Naive B cell (primary cell): ENCODE data around the gene RAP1GAP2. TPM values are rescaled to one million over a fixed set of nuclear protein-coding genes. Genes with fewer than 3 reads are reported as not detected.

Experiments used
- ATAC-seq, 2 donors: fragments of 150-1000 bp; cut with Tn5 transposase; 2 replicates each; pipeline ENCODE4 v1.10.0; 2021; ENCODE audit warnings: low read depth in 2 of 2, mild to moderate bottlenecking in 2 of 2, moderate library complexity in 2 of 2
- DNase-seq: peaks from one replicate; pipeline ENCODE4 v3.0.0; 2022
- H3K27ac Mint-ChIP-seq, 6 donors: one replicate each; pipeline ENCODE4 v1.8.0; 2020 to 2022; ENCODE audit warnings: mild to moderate bottlenecking in 6 of 6, mixed read lengths in 6 of 6, moderate library complexity in 5 of 6, inconsistent platforms in 2 of 6
- H3K27me3 Mint-ChIP-seq, 3 donors: one replicate each; pipeline ENCODE4 v1.8.0; 2021 to 2022; ENCODE audit warnings: mixed read lengths in 3 of 3, mild to moderate bottlenecking in 1 of 3
- H3K36me3 Mint-ChIP-seq, 2 donors: one replicate each; pipeline ENCODE4 v1.8.0; 2020 to 2022; ENCODE audit warnings: mixed read lengths in 2 of 2, inconsistent platforms in 1 of 2, mild to moderate bottlenecking in 1 of 2
- H3K4me1 Mint-ChIP-seq, 3 donors: one replicate each; pipeline ENCODE4 v1.8.0; 2020 to 2022; ENCODE audit warnings: mixed read lengths in 3 of 3, inconsistent platforms in 1 of 3, mild to moderate bottlenecking in 1 of 3, moderate library complexity in 1 of 3
- H3K4me3 Mint-ChIP-seq, 8 donors: one replicate each; pipeline ENCODE4 v1.8.0; 2020 to 2022; ENCODE audit warnings: mild to moderate bottlenecking in 8 of 8, mixed read lengths in 8 of 8, moderate library complexity in 8 of 8, inconsistent platforms in 2 of 8
- H3K9me3 Mint-ChIP-seq, 7 donors: one replicate each; pipeline ENCODE4 v1.8.0; 2020 to 2022; ENCODE audit warnings: mixed read lengths in 7 of 7, mild to moderate bottlenecking in 5 of 7, inconsistent platforms in 2 of 7, moderate library complexity in 1 of 7
- polyA plus RNA-seq, 6 donors: library from polyadenylated mRNA; unstranded; fragments of 300-500 nt; fragmentation: Illumina TruSeq; gene quantifications; one replicate each; pipeline ENCODE4 v1.2.3, GENCODE V29; 2021; ENCODE audit warnings: low read depth in 6 of 6

RAP1GAP2 gene
- polyA plus RNA-seq, 6 donors from 2014 or later, result 0.96 to 2.9 (median 1.4) TPM; not detected in 1

GRCh38 chr17:2928294-2928890 is 132.2 kb downstream of the RAP1GAP2 start:
- ATAC-seq (no peak), DNase-seq (no peak)
- no peak overlapping the region for H3K4me3 Mint-ChIP-seq
- peaks cover 0 to 12% of the 10 kb centered on the region in 2 donors for H3K36me3 Mint-ChIP-seq
- peak overlapping the region in 1 of 6 donors; percentile 88 for H3K27ac Mint-ChIP-seq
- H3K27me3 Mint-ChIP-seq, result peaks cover 0 to 8% (median 0%) of the 10 kb centered on the region in 3 donors
- peaks cover 22 to 39% (median 31%) of the 10 kb centered on the region in 3 donors for H3K4me1 Mint-ChIP-seq
- peaks cover 0 to 4% (median 0%) of the 10 kb centered on the region in 7 donors for H3K9me3 Mint-ChIP-seq

- DNase-seq (peak; percentile 6), ATAC-seq (no peak)
- Mint-ChIP-seq H3K36me3 (peaks cover 4% of the 10 kb centered on the region in 2 donors), H3K9me3 (peaks cover 0 to 4% (median 0%) of the 10 kb centered on the region in 7 donors), H3K27ac (peak overlapping the region in 1 of 6 donors; percentile 67), H3K4me1 (peaks cover 22 to 37% (median 31%) of the 10 kb centered on the region in 3 donors), H3K4me3 (peak overlapping the region in 5 of 8 donors; percentile 54 to 81 (median 66)), H3K27me3 (peaks cover 0 to 4% (median 0%) of the 10 kb centered on the region in 3 donors)
Observed at GRCh38 chr17:2929881-2930533, 133.8 kb downstream of the RAP1GAP2 start.

- peaks cover 0 to 13% (median 11%) of the 10 kb centered on the region in 3 donors for H3K27me3 Mint-ChIP-seq
- ATAC-seq, result no peak
- peaks cover 0 to 4% (median 0%) of the 10 kb centered on the region in 7 donors for H3K9me3 Mint-ChIP-seq
- peak overlapping the region in 5 of 8 donors; percentile 67 to 87 (median 81) for H3K4me3 Mint-ChIP-seq
- peak overlapping the region in 4 of 6 donors; percentile 50 to 85 (median 65) for H3K27ac Mint-ChIP-seq
- peaks cover 36 to 52% (median 44%) of the 10 kb centered on the region in 3 donors for H3K4me1 Mint-ChIP-seq
- DNase-seq, result no peak
- H3K36me3 Mint-ChIP-seq, result peaks cover 6% of the 10 kb centered on the region in 2 donors
Observed at GRCh38 chr17:2931876-2932275, 135.6 kb downstream of the RAP1GAP2 start.

GRCh38 chr17:2932946-2933345 is 136.7 kb downstream of the RAP1GAP2 start:
- Mint-ChIP-seq H3K27me3 (peaks cover 0 to 24% (median 16%) of the 10 kb centered on the region in 3 donors), H3K36me3 (peaks cover 6 to 8% of the 10 kb centered on the region in 2 donors), H3K4me3 (peak overlapping the region in 1 of 8 donors; percentile 27), H3K4me1 (peaks cover 38 to 49% (median 47%) of the 10 kb centered on the region in 3 donors), H3K27ac (no peak overlapping the region), H3K9me3 (peaks cover 0 to 2% (median 0%) of the 10 kb centered on the region in 7 donors)
- ATAC-seq, result no peak
- DNase-seq, result no peak

DNA sequence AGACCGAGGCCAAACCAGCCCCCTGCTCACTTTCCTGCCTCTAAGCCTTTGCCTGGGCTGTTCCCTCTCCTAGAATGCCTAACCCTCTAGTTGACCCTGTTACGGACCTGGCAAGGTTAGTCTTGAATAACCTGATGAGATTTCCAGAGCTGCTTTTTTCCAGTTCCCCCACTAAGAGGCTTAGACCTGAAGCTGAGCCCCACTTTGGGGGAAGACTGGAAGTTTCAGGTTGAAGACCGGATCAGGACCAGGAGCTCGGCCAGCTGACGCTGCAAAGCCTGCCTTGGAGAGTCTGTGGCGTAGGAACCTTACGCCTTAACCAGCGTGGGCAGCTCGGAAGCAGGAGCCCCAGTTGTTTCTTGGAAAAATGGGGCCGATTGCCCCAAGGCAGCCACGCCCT is 137.4 kb downstream of the RAP1GAP2 start:
- H3K4me3 Mint-ChIP-seq, result no peak overlapping the region
- no peak for DNase-seq
- H3K4me1 Mint-ChIP-seq, result peaks cover 38 to 49% (median 47%) of the 10 kb centered on the region in 3 donors
- H3K9me3 Mint-ChIP-seq, result no peaks in the 10 kb centered on the region
- ATAC-seq, result no peak
- H3K36me3 Mint-ChIP-seq, result peaks cover 6 to 8% of the 10 kb centered on the region in 2 donors
- H3K27ac Mint-ChIP-seq, result no peak overlapping the region
- H3K27me3 Mint-ChIP-seq, result peaks cover 0 to 24% (median 16%) of the 10 kb centered on the region in 3 donors

- no peak for DNase-seq
- H3K4me1 Mint-ChIP-seq, result peaks cover 39 to 45% (median 40%) of the 10 kb centered on the region in 3 donors
- H3K9me3 Mint-ChIP-seq, result no peaks in the 10 kb centered on the region
- H3K36me3 Mint-ChIP-seq, result peaks cover 6 to 8% of the 10 kb centered on the region in 2 donors
- peaks cover 0 to 24% (median 16%) of the 10 kb centered on the region in 3 donors for H3K27me3 Mint-ChIP-seq
- H3K4me3 Mint-ChIP-seq, result peak overlapping the region in 1 of 8 donors; percentile 65
- no peak for ATAC-seq
- peak overlapping the region in 2 of 6 donors; percentile 59 to 92 for H3K27ac Mint-ChIP-seq
Observed at GRCh38 chr17:2935632-2936031, 139.4 kb downstream of the RAP1GAP2 start.

- no peak for DNase-seq
- peak overlapping the region in 4 of 8 donors; percentile 5 to 51 (median 28) for H3K4me3 Mint-ChIP-seq
- peaks cover 6 to 8% of the 10 kb centered on the region in 2 donors for H3K36me3 Mint-ChIP-seq
- no peak for ATAC-seq
- peaks cover 32 to 38% (median 34%) of the 10 kb centered on the region in 3 donors for H3K4me1 Mint-ChIP-seq
- H3K27me3 Mint-ChIP-seq, result peaks cover 0 to 24% (median 16%) of the 10 kb centered on the region in 3 donors
- no peaks in the 10 kb centered on the region for H3K9me3 Mint-ChIP-seq
- H3K27ac Mint-ChIP-seq, result peak overlapping the region in 2 of 6 donors; percentile 44 to 77
Observed at GRCh38 chr17:2936351-2936750, 140.1 kb downstream of the RAP1GAP2 start.

GRCh38 chr17:2936771-2937321 is 140.6 kb downstream of the RAP1GAP2 start:
- H3K9me3 Mint-ChIP-seq, result no peaks in the 10 kb centered on the region
- H3K4me1 Mint-ChIP-seq, result peaks cover 27 to 33% (median 30%) of the 10 kb centered on the region in 3 donors
- peak overlapping the region in 4 of 8 donors; percentile 5 to 51 (median 16) for H3K4me3 Mint-ChIP-seq
- peak overlapping the region in 2 of 6 donors; percentile 44 to 77 for H3K27ac Mint-ChIP-seq
- H3K27me3 Mint-ChIP-seq, result peaks cover 0 to 24% (median 16%) of the 10 kb centered on the region in 3 donors
- peaks cover 6 to 8% of the 10 kb centered on the region in 2 donors for H3K36me3 Mint-ChIP-seq
- DNase-seq (no peak), ATAC-seq (no peak)

GRCh38 chr17:2937331-2938003 is 141.2 kb downstream of the RAP1GAP2 start:
- H3K4me3 Mint-ChIP-seq, result no peak overlapping the region
- no peaks in the 10 kb centered on the region for H3K9me3 Mint-ChIP-seq
- ATAC-seq (no peak), DNase-seq (no peak)
- peaks cover 6 to 8% of the 10 kb centered on the region in 2 donors for H3K36me3 Mint-ChIP-seq
- H3K27ac Mint-ChIP-seq, result no peak overlapping the region
- H3K27me3 Mint-ChIP-seq, result peaks cover 0 to 24% (median 16%) of the 10 kb centered on the region in 3 donors
- peaks cover 22 to 28% (median 26%) of the 10 kb centered on the region in 3 donors for H3K4me1 Mint-ChIP-seq

- Mint-ChIP-seq H3K36me3 (peaks cover 4 to 6% of the 10 kb centered on the region in 2 donors), H3K4me3 (no peak overlapping the region), H3K4me1 (peaks cover 19 to 28% (median 26%) of the 10 kb centered on the region in 3 donors), H3K27me3 (peaks cover 0 to 20% (median 16%) of the 10 kb centered on the region in 3 donors), H3K9me3 (no peaks in the 10 kb centered on the region), H3K27ac (no peak overlapping the region)
- DNase-seq (no peak), ATAC-seq (no peak)
Observed at GRCh38 chr17:2939714-2940351, 143.6 kb downstream of the RAP1GAP2 start.

DNA sequence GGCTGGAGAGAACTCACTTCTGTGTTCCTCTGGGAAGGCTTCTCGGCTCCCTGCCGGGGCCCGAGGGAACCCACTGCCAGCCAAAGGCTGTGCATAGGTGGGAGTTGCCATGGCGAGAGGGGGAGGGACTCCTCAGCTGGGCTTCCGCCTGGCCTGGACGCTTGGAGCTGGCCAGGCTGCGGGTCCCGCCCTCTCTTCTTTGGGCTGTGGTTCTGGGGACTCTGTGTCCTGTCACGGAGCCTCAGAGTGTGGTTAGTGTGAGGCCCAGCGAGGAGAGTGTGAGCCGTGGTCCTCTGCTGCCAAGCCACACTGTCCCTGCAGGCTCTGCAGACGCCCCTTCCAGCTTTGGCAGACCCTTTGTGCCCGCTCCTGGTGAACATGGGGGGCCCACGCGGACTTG is 144.1 kb downstream of the RAP1GAP2 start:
- H3K36me3 Mint-ChIP-seq, result peaks cover 4 to 6% of the 10 kb centered on the region in 2 donors
- no peak overlapping the region for H3K27ac Mint-ChIP-seq
- peaks cover 0 to 20% (median 16%) of the 10 kb centered on the region in 3 donors for H3K27me3 Mint-ChIP-seq
- H3K9me3 Mint-ChIP-seq, result no peaks in the 10 kb centered on the region
- H3K4me1 Mint-ChIP-seq, result peaks cover 18 to 26% (median 25%) of the 10 kb centered on the region in 3 donors
- ATAC-seq, result no peak
- no peak overlapping the region for H3K4me3 Mint-ChIP-seq
- no peak for DNase-seq

GRCh38 chr17:2943981-2944380 is 147.7 kb downstream of the RAP1GAP2 start:
- H3K27ac Mint-ChIP-seq, result peak overlapping the region in 1 of 6 donors; percentile 81
- no peak overlapping the region for H3K4me3 Mint-ChIP-seq
- peaks cover 8 to 14% (median 12%) of the 10 kb centered on the region in 3 donors for H3K4me1 Mint-ChIP-seq
- H3K27me3 Mint-ChIP-seq, result peaks cover 0 to 6% (median 0%) of the 10 kb centered on the region in 3 donors
- no peak for ATAC-seq
- H3K36me3 Mint-ChIP-seq, result peaks cover 0 to 8% of the 10 kb centered on the region in 2 donors
- no peaks in the 10 kb centered on the region for H3K9me3 Mint-ChIP-seq
- DNase-seq, result no peak
